Fibroblast of skin of scalp (primary cell): ENCODE results near the gene PEAK3.
A peak's percentile ranks its signal among the peaks of the same experiment; 100 is the strongest.

Experiments used
- DNase-seq: peaks from one replicate; pipeline ENCODE4 v3.0.0-alpha.2; 2013

PEAK3 gene

DNA sequence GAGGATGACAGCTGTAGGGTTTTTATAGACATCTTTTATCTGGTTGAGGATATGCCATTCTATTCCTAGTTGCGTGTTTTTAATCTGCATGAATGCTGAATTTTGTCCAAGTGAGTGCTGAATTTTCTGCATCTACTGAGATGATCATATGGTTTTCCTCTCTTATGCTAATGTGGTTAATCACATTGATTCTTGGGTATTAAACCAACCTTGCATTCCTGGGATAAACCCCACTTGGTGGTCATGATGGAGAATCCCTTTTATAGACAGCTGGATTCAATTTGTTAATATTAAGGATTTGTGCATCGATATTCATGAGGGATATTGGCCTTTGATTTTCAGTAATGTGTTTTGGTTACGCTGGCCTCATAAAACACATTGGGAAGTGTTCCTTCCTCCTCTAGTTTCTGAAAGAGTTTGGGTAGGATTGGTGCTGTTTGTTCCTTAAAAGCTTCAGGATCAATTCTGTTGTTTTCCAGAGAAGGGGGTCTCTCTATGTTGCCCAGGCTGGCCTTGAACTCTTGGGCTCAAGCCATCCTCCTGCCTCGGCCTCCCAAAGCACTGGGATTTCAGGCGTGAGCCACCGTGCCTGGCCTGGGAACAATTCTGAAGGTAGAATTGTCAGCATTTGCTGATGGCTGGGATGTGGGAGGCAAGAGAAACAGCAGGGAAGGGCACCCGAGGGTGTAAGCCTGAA is 33.3 kb upstream of the PEAK3 start:
- no peak for DNase-seq

- no peak for DNase-seq
Observed at GRCh38 chr19:2312820-2313501, 31.0 kb upstream of the PEAK3 start.

- DNase-seq = no peak
Observed at GRCh38 chr19:2311093-2311492, 29.1 kb upstream of the PEAK3 start.

GRCh38 chr19:2309734-2310362 is 27.9 kb upstream of the PEAK3 start:
- peak; percentile 66 for DNase-seq

GRCh38 chr19:2308114-2308556 is 26.2 kb upstream of the PEAK3 start, which contains the start of gene LINGO3:
TSS of gene LINGO3 (minus strand) at chr19:2308154. CDS start at chr19:2291776, 16,378 bp downstream.
- DNase-seq = no peak

GRCh38 chr19:2307518-2308012 is 25.6 kb upstream of the PEAK3 start:
- DNase-seq = no peak

GRCh38 chr19:2306971-2307370 is 25.0 kb upstream of the PEAK3 start:
- DNase-seq = no peak

DNA sequence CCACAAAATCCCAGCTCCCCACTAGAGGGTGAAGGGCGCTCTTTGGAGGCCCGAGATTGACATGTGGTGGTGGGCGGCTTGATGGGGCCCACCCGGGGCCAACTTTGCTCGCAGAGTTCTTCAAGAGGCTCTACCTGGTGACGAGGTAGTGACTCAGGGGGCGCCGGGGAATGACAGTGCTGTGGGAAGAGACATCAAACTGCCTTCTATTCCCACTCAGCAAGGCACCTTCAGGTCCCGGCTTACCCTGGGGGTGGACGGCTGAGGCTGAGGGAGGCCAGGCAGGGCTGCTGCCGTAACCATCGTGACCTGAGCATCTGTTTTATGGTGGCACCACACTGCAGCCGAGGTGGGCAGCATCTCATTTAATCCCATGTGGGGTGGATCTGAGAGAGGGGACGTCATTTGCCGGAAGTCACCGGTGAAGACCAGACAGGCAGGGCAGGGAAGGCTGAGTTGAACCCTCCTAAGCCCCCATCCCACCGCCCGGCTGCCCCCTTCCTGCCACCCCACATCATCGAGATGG is 24.4 kb upstream of the PEAK3 start:
- DNase-seq = no peak

GRCh38 chr19:2305452-2306280 is 23.7 kb upstream of the PEAK3 start:
- no peak for DNase-seq

- DNase-seq = no peak
Observed at GRCh38 chr19:2303211-2303798, 21.3 kb upstream of the PEAK3 start.

GRCh38 chr19:2302319-2303210 is 20.6 kb upstream of the PEAK3 start:
- no peak for DNase-seq

- no peak for DNase-seq
Observed at GRCh38 chr19:2300533-2300932, 18.6 kb upstream of the PEAK3 start.

DNA sequence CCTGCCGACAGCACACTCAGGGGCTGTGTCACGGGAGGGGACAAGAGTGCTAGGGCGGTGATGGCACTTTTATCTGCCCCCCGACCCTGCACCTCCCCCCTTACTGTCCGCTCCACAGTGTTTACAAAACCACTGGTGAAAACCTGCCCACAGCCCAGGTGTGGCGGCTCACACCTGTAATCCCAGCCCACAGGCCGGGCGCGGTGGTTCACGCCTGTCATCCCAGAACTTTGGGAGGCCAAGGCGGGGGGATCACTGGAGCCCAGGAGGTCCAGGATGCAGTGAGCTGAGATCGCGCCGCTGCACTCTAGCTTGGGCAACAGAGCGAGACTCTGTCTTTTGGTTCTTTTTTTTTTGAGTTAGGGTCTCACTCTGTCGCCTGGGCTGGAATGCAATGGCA is 14.2 kb upstream of the PEAK3 start:
- no peak for DNase-seq

- DNase-seq = peak; percentile 82
Observed at GRCh38 chr19:2294687-2295335, 12.8 kb upstream of the PEAK3 start.

DNA sequence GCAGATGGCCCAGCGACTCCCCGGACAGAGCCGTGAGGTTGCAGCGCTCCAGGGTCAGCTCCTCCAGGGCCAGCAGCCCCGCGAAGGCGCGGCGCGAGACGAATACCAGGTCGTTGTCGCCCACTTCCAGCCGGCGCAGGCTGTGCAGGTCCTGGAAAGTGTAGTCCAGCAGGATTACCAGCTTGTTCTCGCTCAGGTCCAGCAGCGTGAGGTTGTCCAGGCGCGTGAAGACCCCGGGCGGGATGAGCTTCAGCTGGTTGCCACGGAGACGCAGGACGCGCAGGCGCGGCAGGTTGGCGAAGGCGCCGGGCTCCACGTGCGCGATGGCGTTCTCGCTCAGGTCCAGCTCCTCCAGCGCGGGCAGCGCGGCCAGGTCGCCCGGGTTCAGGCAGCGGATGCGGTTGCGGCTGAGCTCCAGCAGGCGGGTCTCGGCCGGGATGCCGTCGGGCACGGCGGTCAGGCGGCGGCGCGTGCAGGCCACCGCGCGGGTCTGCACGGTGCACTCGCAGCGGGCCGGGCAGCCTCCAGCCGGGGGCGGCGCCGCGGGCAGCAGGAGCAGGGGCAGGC is 9.3 kb upstream of the PEAK3 start:
- DNase-seq = no peak

GRCh38 chr19:2290441-2291184 is 8.6 kb upstream of the PEAK3 start:
- DNase-seq = no peak

DNA sequence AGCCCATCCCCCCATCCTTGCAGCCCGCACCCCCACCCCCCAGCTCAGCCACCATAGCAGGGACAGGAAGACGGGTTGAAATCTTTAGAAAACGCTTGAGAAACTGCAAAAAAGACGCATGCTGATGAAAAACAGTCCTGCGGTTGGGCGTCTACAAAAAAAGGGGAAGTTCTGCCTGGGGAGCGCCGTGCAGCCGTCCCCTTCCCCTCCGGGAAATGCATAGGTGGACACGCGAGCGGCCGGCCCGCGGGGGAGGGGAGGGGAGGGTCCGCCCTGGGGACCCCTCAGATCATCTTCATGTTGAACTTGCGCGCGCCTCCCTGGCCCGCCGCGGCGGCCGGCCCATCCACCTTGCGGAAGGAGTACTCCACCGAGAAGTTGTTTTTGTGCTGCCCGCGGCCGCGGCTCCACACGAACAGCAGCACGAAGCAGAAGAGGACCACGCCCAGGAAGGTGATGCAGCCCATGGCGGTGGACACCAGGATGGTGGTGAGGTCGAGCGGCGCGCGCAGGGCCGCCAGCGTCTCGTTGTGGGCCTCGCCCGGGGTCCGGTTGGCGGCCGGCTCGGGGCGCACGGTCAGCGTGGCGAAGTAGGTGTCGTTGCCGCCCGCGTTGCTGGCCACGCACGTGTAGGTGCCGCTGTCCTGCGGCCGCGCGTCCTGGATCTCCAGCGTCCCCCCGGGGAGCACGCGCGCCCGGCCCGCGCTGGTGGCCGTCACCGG is 7.9 kb upstream of the PEAK3 start:
- DNase-seq = no peak
